HepG2 (cell line): ENCODE results near the gene TRNP1. TPM values are rescaled to one million over a fixed set of nuclear protein-coding genes. Genes with fewer than 3 reads are reported as not detected.

Experiments
- ATAC-seq: fragments of 200-7000 bp; cut with Tn5 transposase; 3 replicates; pipeline ENCODE4 v1.9.1; 2020; ENCODE audit warnings: mild to moderate bottlenecking, moderate library complexity
- BruUV-seq: library from RNA; stranded (reverse); fragments of 400-500 nt; replicated peaks from 2 replicates; lab custom pipeline; 2021; lab: Mats Ljungman, UMichigan
- CTCF ChIA-PET: fragments of 300-600 bp; formaldehyde crosslinking; extraction: SDS; loops from one replicate; lab custom pipeline; 2021; ENCODE audit warnings: low total read pairs, inconsistent platforms, low intra/inter-chr PET ratio; lab: Yijun Ruan, JAX
- POLR2A ChIA-PET: fragments of 350-600 bp; sonication (Branson Sonifier 250); formaldehyde crosslinking; loops from one replicate; lab custom pipeline; 2020; ENCODE audit warnings: antibody characterized with exemption, inconsistent platforms; lab: Yijun Ruan, JAX
- DNase-seq: peaks from one replicate; pipeline ENCODE4 v3.0.0-alpha.2; 2015; ENCODE audit warnings: low spot score
- FAIRE-seq: peaks from 3 replicates; lab custom pipeline; 2011; peaks lifted over from hg19 to GRCh38; lab: Jason Lieb, UNC
- H2AFZ ChIP-seq: one replicate; pipeline ENCODE4 v1.6.1; 2011; ENCODE audit warnings: low read length, inconsistent platforms
- H3K27ac ChIP-seq: fragments of 300-600 bp; 3 replicates; pipeline ENCODE4 v1.8.0; 2011; ENCODE audit warnings: mixed run types, mild to moderate bottlenecking, mixed read lengths, low read length, inconsistent platforms; ENCODE audit not compliant: insufficient read depth; ENCODE audit errors: extremely low read length
- H3K27me3 ChIP-seq, 2 experiments: fragments of 200-600 bp in 1 of 2; 2 replicates in 1 of 2; 3 replicates in 1 of 2; pipeline versions ENCODE4 v1.6.0 to v1.8.0; 2011; ENCODE audit warnings: low read length in 2 of 2, mild to moderate bottlenecking in 2 of 2, moderate library complexity in 2 of 2, inconsistent platforms in 1 of 2; ENCODE audit not compliant: insufficient read depth in 2 of 2, control insufficient read depth in 1 of 2
- H3K36me3 ChIP-seq, 2 experiments: fragments of 200-600 bp in 1 of 2; replicated peaks in 1 of 2; 2 replicates in 1 of 2; 3 replicates in 1 of 2; pipeline versions ENCODE4 v1.5.1 to v1.8.0; 2011; ENCODE audit warnings: low read length in 2 of 2, inconsistent platforms in 1 of 2; ENCODE audit not compliant: insufficient read depth in 2 of 2, control insufficient read depth in 1 of 2
- H3K4me1 ChIP-seq: 2 replicates; pipeline ENCODE4 v1.5.1; 2012; ENCODE audit warnings: low read length, inconsistent platforms; ENCODE audit not compliant: insufficient read depth
- H3K4me2 ChIP-seq: 2 replicates; pipeline ENCODE4 v1.6.0; 2011; ENCODE audit warnings: low read depth, low read length, inconsistent platforms
- H3K4me3 ChIP-seq, 3 experiments: fragments of 200-600 bp in 1 of 3; sonication (generic), shearing (Covaris generic) in 1 of 3; replicated peaks in 1 of 3; 2 replicates each; pipeline ENCODE4 v1.5.1; 2011 to 2016; ENCODE audit warnings: low read length in 3 of 3, inconsistent platforms in 2 of 3, low read depth in 2 of 3, mild to moderate bottlenecking in 2 of 3, control low read depth in 1 of 3, mixed read lengths in 1 of 3; ENCODE audit not compliant: insufficient read depth in 1 of 3
- H3K79me2 ChIP-seq: one replicate; pipeline ENCODE4 v1.6.1; 2011; ENCODE audit warnings: low read length, inconsistent platforms; ENCODE audit not compliant: insufficient read depth
- H3K9ac ChIP-seq: 2 replicates; pipeline ENCODE4 v1.6.0; 2011; ENCODE audit warnings: mild to moderate bottlenecking, low read depth, low read length, inconsistent platforms; ENCODE audit not compliant: insufficient read depth
- H3K9me3 ChIP-seq: 2 replicates; pipeline ENCODE4 v1.5.1; 2012; ENCODE audit warnings: mild to moderate bottlenecking, low read length
- H4K20me1 ChIP-seq: 2 replicates; pipeline ENCODE4 v1.6.0; 2011; ENCODE audit warnings: inconsistent platforms, mild to moderate bottlenecking, low read length, moderate library complexity; ENCODE audit not compliant: insufficient read depth
- ETV6 ChIP-seq: sonication (generic); formaldehyde crosslinking; conservative IDR thresholded peaks from 2 replicates; pipeline ENCODE4 v1.4.0; 2020; ENCODE audit warnings: missing genetic modification reagents
- KLF11 ChIP-seq: IDR thresholded peaks from 2 replicates; pipeline ENCODE4 v1.6.1; 2016; ENCODE audit warnings: missing compliant biosample characterization
- NCOA1 ChIP-seq: sonication (generic); formaldehyde crosslinking; IDR thresholded peaks from 2 replicates; pipeline ENCODE4 v1.9.0; 2021; ENCODE audit warnings: missing genetic modification reagents
- PLRG1 ChIP-seq: fragments of 450-650 bp; conservative IDR thresholded peaks from 2 replicates; pipeline ENCODE4 v1.6.1; 2016
- RBAK ChIP-seq: sonication (generic); formaldehyde crosslinking; IDR thresholded peaks from 2 replicates; pipeline ENCODE4 v1.5.1; 2020; ENCODE audit warnings: mild to moderate bottlenecking, missing genetic modification reagents
- SIX4 ChIP-seq: sonication (generic); formaldehyde crosslinking; IDR thresholded peaks from 2 replicates; pipeline ENCODE4 v1.4.0; 2020; ENCODE audit warnings: missing genetic modification reagents
- ZFP90 ChIP-seq: sonication (generic); formaldehyde crosslinking; IDR thresholded peaks from 2 replicates; pipeline ENCODE4 v1.8.0; 2022; ENCODE audit warnings: missing genetic modification reagents, mild to moderate bottlenecking, inconsistent platforms, borderline replicate concordance
- ZIK1 ChIP-seq: sonication (generic); formaldehyde crosslinking; IDR thresholded peaks from 2 replicates; pipeline ENCODE4 v1.5.0; 2020; ENCODE audit warnings: mild to moderate bottlenecking, low read depth, missing genetic modification reagents, borderline replicate concordance
- ZNF337 ChIP-seq: sonication (generic); formaldehyde crosslinking; IDR thresholded peaks from 2 replicates; pipeline ENCODE4 v1.5.1; 2020; ENCODE audit warnings: missing genetic modification reagents, low read depth, mild to moderate bottlenecking, borderline replicate concordance
- ZNF780A ChIP-seq: sonication (generic); formaldehyde crosslinking; IDR thresholded peaks from 2 replicates; pipeline ENCODE4 v1.8.0; 2022; ENCODE audit warnings: mild to moderate bottlenecking, missing genetic modification reagents, moderate library complexity
- WGBS: methylation state at CpG from one replicate; pipeline ENCODE4 v1.1.6; 2017; ENCODE audit warnings: low lambda C conversion rate; 5-methylcytosine and 5-hydroxymethylcytosine counted together
- in situ Hi-C: cut with HindIII; loops from 2 replicates; pipeline ENCODE4 v1.10.0; 2017; ENCODE audit warnings: low pct_unique_long_range_greater_than_20kb; ENCODE audit not compliant: extremely low pct_ligation_motif_present
- intact Hi-C: fragments of 100-400 bp; cut with micrococcal nuclease; formaldehyde crosslinking; loops from one replicate; pipeline ENCODE4 v1.10.0; 2022; ENCODE audit not compliant: unreplicated experiment
- polyA plus RNA-seq, 8 experiments: library from polyadenylated mRNA; depleted of rRNA in 3 of 8; stranded (reverse) in 7 of 8; unstranded in 1 of 8; fragments of >200 nt; fragmentation: Illumina TruSeq in 4 of 8; extraction: Trizol in 4 of 8; gene quantifications; 2 replicates each; pipeline versions ENCODE4 v1.2.1 to v1.2.3, GENCODE V29; 2011 to 2016; ENCODE audit warnings: low read depth in 4 of 8, missing spikeins in 1 of 8, mixed read lengths in 1 of 8; ENCODE audit not compliant: insufficient read depth in 1 of 8
- total RNA-seq, 5 experiments: library from RNA; depleted of rRNA; stranded (reverse); fragments of >200 nt; fragmentation: Illumina TruSeq; extraction: Trizol; gene quantifications; 2 replicates each; pipeline ENCODE4 v1.2.3, GENCODE V29; 2016; ENCODE audit warnings: low read depth in 1 of 5
- TF ChIP-seq, protein P1 (sequence below): sonication (generic); formaldehyde crosslinking; IDR thresholded peaks from one replicate; pipeline ENCODE4 v1.5.1; 2020; ENCODE audit warnings: mild to moderate bottlenecking, missing genetic modification reagents; ENCODE audit errors: not compliant biosample characterization
- TF ChIP-seq, protein P2 (sequence below): sonication (generic); formaldehyde crosslinking; IDR thresholded peaks from 2 replicates; pipeline ENCODE4 v1.5.0; 2020; ENCODE audit warnings: mild to moderate bottlenecking, missing genetic modification reagents
- TF ChIP-seq, protein P3 (sequence below): IDR thresholded peaks from 2 replicates; pipeline ENCODE4 v1.6.1; 2016; ENCODE audit warnings: missing genetic modification reagents, missing compliant biosample characterization

Gene TRNP1
- total and polyA plus RNA-seq, 2 of the 13 experiments (the other 11 are each of a cell fraction or from before 2014, with no cell fraction given) = 42.0 to 158 TPM

DNA sequence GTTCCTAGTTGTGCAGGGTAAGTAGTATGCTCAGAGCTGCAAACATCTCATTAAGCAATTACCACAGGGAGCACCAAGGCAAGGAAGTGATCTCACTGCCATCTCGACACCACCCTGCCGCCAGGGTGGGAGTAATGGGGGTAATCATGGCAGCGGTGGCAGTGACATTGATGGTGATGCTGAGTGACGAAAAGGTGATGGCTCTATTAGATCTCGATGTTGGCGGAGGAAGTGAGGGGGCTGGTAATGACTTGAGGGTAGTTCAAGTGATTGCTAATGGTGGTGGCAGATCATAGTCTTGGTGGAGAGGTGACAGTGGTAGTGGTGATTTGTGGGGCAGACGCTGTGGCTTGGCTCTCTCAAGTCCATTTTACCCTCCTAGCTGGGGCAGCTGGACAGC lies 44.5 kb downstream of the TRNP1 start:
- 52% methylated on average over 7 of the region's 7 CpGs for WGBS
- no peaks in the 10 kb centered on the region for H3K36me3 ChIP-seq
- no peak overlapping the region for H3K27ac ChIP-seq
- intact Hi-C loops = no loop called here
- no peak for ATAC-seq
- no peak overlapping the region for H3K4me3 ChIP-seq
- peaks cover 2 to 51% of the 10 kb centered on the region in 2 experiments; a peak in 3 of 5 replicates for H3K27me3 ChIP-seq
- ChIA-PET POLR2A (no interaction called here), CTCF (no interaction called here)
- in situ Hi-C loops = no loop called here
- H3K4me2 ChIP-seq = no peak overlapping the region
- no peaks in the 10 kb centered on the region for H3K9me3 ChIP-seq
- no peaks in the 10 kb centered on the region for H3K79me2 ChIP-seq
- DNase-seq = no peak
- no peak overlapping the region for H3K9ac ChIP-seq
- peaks cover 7% of the 10 kb centered on the region; the same call in 1 of the 2 replicates for H3K4me1 ChIP-seq
- TF ChIP-seq, protein P1, sequence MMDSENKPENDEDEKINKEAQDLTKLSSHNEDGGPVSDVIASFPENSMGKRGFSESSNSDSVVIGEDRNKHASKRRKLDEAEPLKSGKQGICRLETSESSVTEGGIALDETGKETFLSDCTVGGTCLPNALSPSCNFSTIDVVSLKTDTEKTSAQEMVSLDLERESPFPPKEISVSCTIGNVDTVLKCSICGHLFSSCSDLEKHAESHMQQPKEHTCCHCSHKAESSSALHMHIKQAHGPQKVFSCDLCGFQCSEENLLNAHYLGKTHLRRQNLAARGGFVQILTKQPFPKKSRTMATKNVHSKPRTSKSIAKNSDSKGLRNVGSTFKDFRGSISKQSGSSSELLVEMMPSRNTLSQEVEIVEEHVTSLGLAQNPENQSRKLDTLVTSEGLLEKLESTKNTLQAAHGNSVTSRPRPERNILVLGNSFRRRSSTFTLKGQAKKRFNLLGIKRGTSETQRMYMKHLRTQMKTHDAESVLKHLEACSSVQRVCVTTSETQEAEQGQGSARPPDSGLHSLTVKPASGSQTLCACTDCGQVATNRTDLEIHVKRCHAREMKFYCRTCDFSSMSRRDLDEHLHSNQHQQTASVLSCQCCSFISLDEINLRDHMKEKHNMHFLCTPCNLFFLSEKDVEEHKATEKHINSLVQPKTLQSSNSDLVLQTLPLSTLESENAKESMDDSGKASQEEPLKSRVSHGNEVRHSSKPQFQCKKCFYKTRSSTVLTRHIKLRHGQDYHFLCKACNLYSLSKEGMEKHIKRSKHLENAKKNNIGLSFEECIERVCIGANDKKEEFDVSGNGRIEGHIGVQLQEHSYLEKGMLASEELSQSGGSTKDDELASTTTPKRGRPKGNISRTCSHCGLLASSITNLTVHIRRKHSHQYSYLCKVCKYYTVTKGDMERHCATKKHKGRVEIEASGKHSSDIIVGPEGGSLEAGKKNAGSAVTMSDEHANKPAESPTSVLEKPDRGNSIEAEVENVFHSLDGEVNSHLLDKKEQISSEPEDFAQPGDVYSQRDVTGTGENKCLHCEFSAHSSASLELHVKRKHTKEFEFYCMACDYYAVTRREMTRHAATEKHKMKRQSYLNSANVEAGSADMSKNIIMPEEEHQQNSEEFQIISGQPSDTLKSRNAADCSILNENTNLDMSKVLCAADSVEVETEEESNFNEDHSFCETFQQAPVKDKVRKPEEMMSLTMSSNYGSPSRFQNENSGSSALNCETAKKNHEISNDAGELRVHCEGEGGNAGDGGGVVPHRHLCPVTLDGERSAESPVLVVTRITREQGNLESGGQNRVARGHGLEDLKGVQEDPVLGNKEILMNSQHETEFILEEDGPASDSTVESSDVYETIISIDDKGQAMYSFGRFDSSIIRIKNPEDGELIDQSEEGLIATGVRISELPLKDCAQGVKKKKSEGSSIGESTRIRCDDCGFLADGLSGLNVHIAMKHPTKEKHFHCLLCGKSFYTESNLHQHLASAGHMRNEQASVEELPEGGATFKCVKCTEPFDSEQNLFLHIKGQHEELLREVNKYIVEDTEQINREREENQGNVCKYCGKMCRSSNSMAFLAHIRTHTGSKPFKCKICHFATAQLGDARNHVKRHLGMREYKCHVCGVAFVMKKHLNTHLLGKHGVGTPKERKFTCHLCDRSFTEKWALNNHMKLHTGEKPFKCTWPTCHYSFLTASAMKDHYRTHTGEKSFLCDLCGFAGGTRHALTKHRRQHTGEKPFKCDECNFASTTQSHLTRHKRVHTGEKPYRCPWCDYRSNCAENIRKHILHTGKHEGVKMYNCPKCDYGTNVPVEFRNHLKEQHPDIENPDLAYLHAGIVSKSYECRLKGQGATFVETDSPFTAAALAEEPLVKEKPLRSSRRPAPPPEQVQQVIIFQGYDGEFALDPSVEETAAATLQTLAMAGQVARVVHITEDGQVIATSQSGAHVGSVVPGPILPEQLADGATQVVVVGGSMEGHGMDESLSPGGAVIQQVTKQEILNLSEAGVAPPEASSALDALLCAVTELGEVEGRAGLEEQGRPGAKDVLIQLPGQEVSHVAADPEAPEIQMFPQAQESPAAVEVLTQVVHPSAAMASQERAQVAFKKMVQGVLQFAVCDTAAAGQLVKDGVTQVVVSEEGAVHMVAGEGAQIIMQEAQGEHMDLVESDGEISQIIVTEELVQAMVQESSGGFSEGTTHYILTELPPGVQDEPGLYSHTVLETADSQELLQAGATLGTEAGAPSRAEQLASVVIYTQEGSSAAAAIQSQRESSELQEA (CRISPR knock-in tag) = no peak
- TF ChIP-seq PLRG1 (no peak), ZNF780A (CRISPR knock-in tag) (no peak), ETV6 (CRISPR knock-in tag) (no peak), RBAK (CRISPR knock-in tag) (no peak), ZFP90 (no peak), ZIK1 (CRISPR knock-in tag) (no peak), KLF11 (CRISPR knock-in tag) (no peak), ZNF337 (CRISPR knock-in tag) (no peak), SIX4 (CRISPR knock-in tag) (no peak), NCOA1 (CRISPR knock-in tag) (no peak)
- TF ChIP-seq, protein P2, sequence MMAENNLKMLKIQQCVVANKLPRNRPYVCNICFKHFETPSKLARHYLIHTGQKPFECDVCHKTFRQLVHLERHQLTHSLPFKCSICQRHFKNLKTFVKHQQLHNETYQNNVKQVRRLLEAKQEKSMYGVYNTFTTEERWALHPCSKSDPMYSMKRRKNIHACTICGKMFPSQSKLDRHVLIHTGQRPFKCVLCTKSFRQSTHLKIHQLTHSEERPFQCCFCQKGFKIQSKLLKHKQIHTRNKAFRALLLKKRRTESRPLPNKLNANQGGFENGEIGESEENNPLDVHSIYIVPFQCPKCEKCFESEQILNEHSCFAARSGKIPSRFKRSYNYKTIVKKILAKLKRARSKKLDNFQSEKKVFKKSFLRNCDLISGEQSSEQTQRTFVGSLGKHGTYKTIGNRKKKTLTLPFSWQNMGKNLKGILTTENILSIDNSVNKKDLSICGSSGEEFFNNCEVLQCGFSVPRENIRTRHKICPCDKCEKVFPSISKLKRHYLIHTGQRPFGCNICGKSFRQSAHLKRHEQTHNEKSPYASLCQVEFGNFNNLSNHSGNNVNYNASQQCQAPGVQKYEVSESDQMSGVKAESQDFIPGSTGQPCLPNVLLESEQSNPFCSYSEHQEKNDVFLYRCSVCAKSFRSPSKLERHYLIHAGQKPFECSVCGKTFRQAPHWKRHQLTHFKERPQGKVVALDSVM = no peak
- TF ChIP-seq, protein P3, sequence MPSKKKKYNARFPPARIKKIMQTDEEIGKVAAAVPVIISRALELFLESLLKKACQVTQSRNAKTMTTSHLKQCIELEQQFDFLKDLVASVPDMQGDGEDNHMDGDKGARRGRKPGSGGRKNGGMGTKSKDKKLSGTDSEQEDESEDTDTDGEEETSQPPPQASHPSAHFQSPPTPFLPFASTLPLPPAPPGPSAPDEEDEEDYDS (CRISPR knock-in tag) = no peak
- no TSS peak for BruUV-seq
- no peaks in the 10 kb centered on the region for H4K20me1 ChIP-seq
- no peak overlapping the region for H2AFZ ChIP-seq
- FAIRE-seq = no peak
